ENCODE measurements around the gene RBM7. TPM values are rescaled to one million over a fixed set of nuclear protein-coding genes. Genes with fewer than 3 reads are reported as not detected.

RBM7 gene
- total RNA-seq, 1 experiment from 2014 or later: 26.4 TPM

GRCh38 chr11:114379394-114380069 is 20.9 kb upstream of the RBM7 start:
- no peak overlapping the region for H3K4me3 Mint-ChIP-seq (ENCODE audit: low read depth, unreplicated experiment)
- no peak overlapping the region for H3K27ac Mint-ChIP-seq (ENCODE audit: unreplicated experiment)
- no peaks in the 10 kb centered on the region for H3K9me3 Mint-ChIP-seq (ENCODE audit: low read depth, unreplicated experiment)
- no peak for DNase-seq
- no TSS peak for BruUV-seq (replicated peaks)
- H3K4me1 Mint-ChIP-seq (ENCODE audit: low read depth, unreplicated experiment): no peaks in the 10 kb centered on the region
- TF ChIP-seq, protein P1, sequence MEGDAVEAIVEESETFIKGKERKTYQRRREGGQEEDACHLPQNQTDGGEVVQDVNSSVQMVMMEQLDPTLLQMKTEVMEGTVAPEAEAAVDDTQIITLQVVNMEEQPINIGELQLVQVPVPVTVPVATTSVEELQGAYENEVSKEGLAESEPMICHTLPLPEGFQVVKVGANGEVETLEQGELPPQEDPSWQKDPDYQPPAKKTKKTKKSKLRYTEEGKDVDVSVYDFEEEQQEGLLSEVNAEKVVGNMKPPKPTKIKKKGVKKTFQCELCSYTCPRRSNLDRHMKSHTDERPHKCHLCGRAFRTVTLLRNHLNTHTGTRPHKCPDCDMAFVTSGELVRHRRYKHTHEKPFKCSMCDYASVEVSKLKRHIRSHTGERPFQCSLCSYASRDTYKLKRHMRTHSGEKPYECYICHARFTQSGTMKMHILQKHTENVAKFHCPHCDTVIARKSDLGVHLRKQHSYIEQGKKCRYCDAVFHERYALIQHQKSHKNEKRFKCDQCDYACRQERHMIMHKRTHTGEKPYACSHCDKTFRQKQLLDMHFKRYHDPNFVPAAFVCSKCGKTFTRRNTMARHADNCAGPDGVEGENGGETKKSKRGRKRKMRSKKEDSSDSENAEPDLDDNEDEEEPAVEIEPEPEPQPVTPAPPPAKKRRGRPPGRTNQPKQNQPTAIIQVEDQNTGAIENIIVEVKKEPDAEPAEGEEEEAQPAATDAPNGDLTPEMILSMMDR (IDR thresholded peaks at IDR 0.05; ENCODE audit: unreplicated experiment): no peak
- peaks cover 13% of the 10 kb centered on the region for H3K27me3 Mint-ChIP-seq (ENCODE audit: unreplicated experiment)
- CTCF ChIA-PET: no interaction called here
- H3K36me3 Mint-ChIP-seq (ENCODE audit: insufficient read depth, unreplicated experiment): no peaks in the 10 kb centered on the region
- intact Hi-C loops (cut with micrococcal nuclease; ENCODE audit: unreplicated experiment): no loop called here

DNA sequence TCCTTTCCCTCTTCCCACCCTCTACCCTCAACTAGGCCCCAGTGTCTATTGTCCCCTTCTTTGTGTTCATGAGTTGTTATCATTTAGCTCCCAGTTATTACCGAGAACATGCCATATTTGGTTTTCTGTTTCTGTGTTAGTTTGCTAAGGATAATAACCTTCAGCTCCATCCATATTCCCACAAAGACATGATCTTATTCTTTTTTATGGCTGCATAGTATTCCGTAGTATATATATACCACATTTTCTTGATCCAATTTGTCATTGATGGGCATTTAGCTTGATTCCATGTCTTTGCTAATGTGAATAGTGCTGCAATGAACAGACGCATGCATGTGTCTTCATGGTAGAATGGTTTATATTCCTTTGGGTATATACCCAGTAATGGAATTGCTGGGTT is 18.0 kb upstream of the RBM7 start:
- no peaks in the 10 kb centered on the region for H3K36me3 Mint-ChIP-seq (ENCODE audit: insufficient read depth, unreplicated experiment)
- no peak for DNase-seq
- intact Hi-C loops (cut with micrococcal nuclease; ENCODE audit: unreplicated experiment): no loop called here
- no peak overlapping the region for H3K4me3 Mint-ChIP-seq (ENCODE audit: low read depth, unreplicated experiment)
- H3K9me3 Mint-ChIP-seq (ENCODE audit: low read depth, unreplicated experiment): no peaks in the 10 kb centered on the region
- H3K27me3 Mint-ChIP-seq (ENCODE audit: unreplicated experiment): peaks cover 13% of the 10 kb centered on the region
- TF ChIP-seq, protein P1 (IDR thresholded peaks at IDR 0.05; ENCODE audit: unreplicated experiment): no peak
- BruUV-seq (replicated peaks): no TSS peak
- no peaks in the 10 kb centered on the region for H3K4me1 Mint-ChIP-seq (ENCODE audit: low read depth, unreplicated experiment)
- CTCF ChIA-PET: no interaction called here
- H3K27ac Mint-ChIP-seq (ENCODE audit: unreplicated experiment): no peak overlapping the region

- Mint-ChIP-seq H3K36me3 (ENCODE audit: insufficient read depth, unreplicated experiment) (no peaks in the 10 kb centered on the region), H3K27me3 (ENCODE audit: unreplicated experiment) (peaks cover 12% of the 10 kb centered on the region), H3K27ac (ENCODE audit: unreplicated experiment) (no peak overlapping the region), H3K4me3 (ENCODE audit: low read depth, unreplicated experiment) (no peak overlapping the region), H3K4me1 (ENCODE audit: low read depth, unreplicated experiment) (no peaks in the 10 kb centered on the region), H3K9me3 (ENCODE audit: low read depth, unreplicated experiment) (no peaks in the 10 kb centered on the region)
- CTCF ChIA-PET: no interaction called here
- TF ChIP-seq, protein P1 (IDR thresholded peaks at IDR 0.05; ENCODE audit: unreplicated experiment): no peak
- DNase-seq: no peak
- no TSS peak for BruUV-seq (replicated peaks)
- intact Hi-C loops (cut with micrococcal nuclease; ENCODE audit: unreplicated experiment): no loop called here
Measured at GRCh38 chr11:114384487-114384886, 16.0 kb upstream of the RBM7 start.

GRCh38 chr11:114386131-114386530 is 14.3 kb upstream of the RBM7 start:
- intact Hi-C loops (cut with micrococcal nuclease; ENCODE audit: unreplicated experiment): no loop called here
- no TSS peak for BruUV-seq (replicated peaks)

More at GRCh38 chr11:114386131-114386530, 14.3 kb upstream of the RBM7 start:
- CTCF ChIA-PET: interaction anchor here (1.1 kb wide), 1 partner anchor 10 kb away, joined by 3 read pairs; no protein-coding TSS in a partner anchor
- Mint-ChIP-seq H3K27ac (ENCODE audit: unreplicated experiment) (no peak overlapping the region), H3K27me3 (ENCODE audit: unreplicated experiment) (no peaks in the 10 kb centered on the region), H3K4me1 (ENCODE audit: low read depth, unreplicated experiment) (no peaks in the 10 kb centered on the region), H3K4me3 (ENCODE audit: low read depth, unreplicated experiment) (no peak overlapping the region), H3K36me3 (ENCODE audit: insufficient read depth, unreplicated experiment) (no peaks in the 10 kb centered on the region), H3K9me3 (ENCODE audit: low read depth, unreplicated experiment) (no peaks in the 10 kb centered on the region)
- TF ChIP-seq, protein P1 (IDR thresholded peaks at IDR 0.05; ENCODE audit: unreplicated experiment): no peak
- no peak for DNase-seq

Data from Calu3 (cell line).